Mesendoderm (in vitro differentiated cells): Measurements from ENCODE around the gene SLC25A13.

ENCODE experiments used
- DNase-seq: peaks from one replicate; pipeline ENCODE4 v3.0.0; 2013
- H2AK5ac ChIP-seq: 2 replicates; pipeline ENCODE4 v1.6.1; 2013; ENCODE audit warnings: low read length, inconsistent platforms
- H2BK120ac ChIP-seq: 2 replicates; pipeline ENCODE4 v1.6.1; 2013; ENCODE audit warnings: low read depth, mild to moderate bottlenecking, low read length, moderate library complexity, mixed read lengths
- H2BK15ac ChIP-seq: replicated peaks from 2 replicates; pipeline ENCODE4 v1.6.1; 2013; ENCODE audit warnings: low read depth, mild to moderate bottlenecking, moderate library complexity
- H2BK5ac ChIP-seq: 2 replicates; pipeline ENCODE4 v1.6.1; 2013; ENCODE audit warnings: low read length, inconsistent platforms
- H3K18ac ChIP-seq: 2 replicates; pipeline ENCODE4 v1.6.1; 2013; ENCODE audit warnings: mild to moderate bottlenecking, low read length, mixed read lengths
- H3K23ac ChIP-seq: one replicate; pipeline ENCODE4 v1.6.1; 2013; ENCODE audit warnings: low read length
- H3K27ac ChIP-seq: 2 replicates; pipeline ENCODE4 v1.5.1; 2013; ENCODE audit warnings: low read depth, mild to moderate bottlenecking, inconsistent platforms, low read length, moderate library complexity
- H3K27me3 ChIP-seq: 2 replicates; pipeline ENCODE4 v1.6.1; 2013; ENCODE audit warnings: low read length, control low read depth, mild to moderate bottlenecking, inconsistent platforms; ENCODE audit not compliant: insufficient read depth, poor library complexity
- H3K36me3 ChIP-seq: 2 replicates; pipeline ENCODE4 v1.6.1; 2013; ENCODE audit warnings: low read length, inconsistent platforms; ENCODE audit not compliant: control insufficient read depth, insufficient read depth
- H3K4ac ChIP-seq: one replicate; pipeline ENCODE4 v1.6.1; 2013; ENCODE audit warnings: low read depth, mild to moderate bottlenecking, low read length, moderate library complexity
- H3K4me1 ChIP-seq: 2 replicates; pipeline ENCODE4 v1.6.1; 2013; ENCODE audit warnings: low read depth, low read length, inconsistent platforms; ENCODE audit not compliant: control insufficient read depth
- H3K4me2 ChIP-seq: 2 replicates; pipeline ENCODE4 v1.6.1; 2013; ENCODE audit warnings: low read length
- H3K4me3 ChIP-seq: 2 replicates; pipeline ENCODE4 v1.5.1; 2013; ENCODE audit warnings: mild to moderate bottlenecking, low read length
- H3K56ac ChIP-seq: one replicate; pipeline ENCODE4 v1.6.1; 2013; ENCODE audit warnings: low read length
- H3K79me1 ChIP-seq: 2 replicates; pipeline ENCODE4 v1.6.1; 2013; ENCODE audit warnings: low read length, inconsistent platforms
- H3K79me2 ChIP-seq: 2 replicates; pipeline ENCODE4 v1.6.1; 2013; ENCODE audit warnings: mild to moderate bottlenecking, low read length; ENCODE audit not compliant: control insufficient read depth, insufficient read depth
- H3K9ac ChIP-seq: 2 replicates; pipeline ENCODE4 v1.6.1; 2013; ENCODE audit warnings: low read length, inconsistent platforms
- H4K5ac ChIP-seq: one replicate; pipeline ENCODE4 v1.6.1; 2013; ENCODE audit warnings: low read length
- H4K8ac ChIP-seq: one replicate; pipeline ENCODE4 v1.6.1; 2013; ENCODE audit warnings: low read depth, mild to moderate bottlenecking, control low read depth, low read length, moderate library complexity
- WGBS: extraction: QIAGEN DNeasy Blood & Tissue Kit; methylation state at CpG from one replicate; pipeline ENCODE4 v1.1.7; 2013; ENCODE audit warnings: low lambda C conversion rate, missing lambda C conversion rate; ENCODE audit not compliant: insufficient coverage; ENCODE audit errors: extremely low coverage; 5-methylcytosine and 5-hydroxymethylcytosine counted together

Gene SLC25A13

GRCh38 chr7:96308253-96308949 is 13.5 kb downstream of the SLC25A13 start:
- Histone ChIP-seq H3K4ac (no peak overlapping the region), H3K18ac (no peak overlapping the region), H2BK120ac (no peak overlapping the region), H3K36me3 (no peaks in the 10 kb centered on the region), H3K79me1 (peaks cover 27% of the 10 kb centered on the region), H3K4me1 (peaks cover 8% of the 10 kb centered on the region), H3K4me2 (no peak overlapping the region), H3K79me2 (peaks cover 52% of the 10 kb centered on the region), H3K23ac (no peak overlapping the region), H3K4me3 (no peak overlapping the region), H3K9ac (no peak overlapping the region), H3K56ac (no peak overlapping the region), H3K27me3 (no peaks in the 10 kb centered on the region), H3K27ac (no peak overlapping the region), H4K8ac (no peak overlapping the region), H4K5ac (no peak overlapping the region), H2BK5ac (no peak overlapping the region), H2AK5ac (no peak overlapping the region), H2BK15ac (no peak overlapping the region)
- no CpG with 5 or more reads among the region's 4 CpGs for WGBS
- peak; percentile 86 for DNase-seq

DNA sequence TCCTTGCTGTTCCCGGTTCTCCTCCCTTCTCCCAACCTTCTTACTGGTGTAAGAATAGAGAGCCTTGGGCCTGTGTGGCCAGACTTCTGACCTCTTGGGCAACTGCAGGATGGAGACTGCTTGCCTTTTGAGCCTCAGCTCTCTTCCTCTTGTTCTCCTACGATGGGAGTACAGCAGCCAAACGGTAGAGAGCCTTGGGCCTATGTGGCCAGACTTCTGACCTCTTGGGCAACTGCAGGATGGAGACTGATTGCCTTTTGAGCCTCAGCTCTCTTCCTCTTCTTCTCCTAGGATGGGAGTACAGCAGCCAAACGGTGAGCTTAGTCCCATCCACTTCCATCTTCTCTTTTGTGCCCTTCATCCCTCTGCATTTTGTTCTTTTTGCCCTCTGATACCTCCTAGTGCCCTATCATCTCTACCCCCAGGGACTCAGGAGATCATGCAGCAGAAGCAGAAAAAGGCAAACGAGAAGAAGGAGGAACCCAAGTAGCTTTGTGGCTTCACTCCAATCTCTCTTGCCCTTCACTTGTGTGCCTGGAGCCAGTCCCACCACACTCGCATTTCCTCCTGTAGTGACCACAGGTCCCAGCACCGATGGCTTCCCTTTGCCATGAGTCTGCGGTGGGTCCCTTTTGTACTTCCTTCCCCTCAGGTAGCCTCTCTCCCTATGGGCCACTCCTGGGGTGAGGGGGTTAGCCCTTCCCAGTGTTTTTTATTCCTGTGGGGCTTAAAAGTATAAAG is 15.3 kb downstream of the SLC25A13 start:
- DNase-seq, result no peak
- Histone ChIP-seq H3K79me1 (peaks cover 27% of the 10 kb centered on the region), H2BK120ac (no peak overlapping the region), H4K5ac (no peak overlapping the region), H3K4me2 (no peak overlapping the region), H2BK5ac (no peak overlapping the region), H2AK5ac (no peak overlapping the region), H3K36me3 (no peaks in the 10 kb centered on the region), H2BK15ac (no peak overlapping the region), H3K4ac (peak overlapping the region; percentile 9), H3K27ac (no peak overlapping the region), H3K9ac (no peak overlapping the region), H3K4me1 (peaks cover 7% of the 10 kb centered on the region), H3K27me3 (no peaks in the 10 kb centered on the region), H3K18ac (no peak overlapping the region), H3K56ac (no peak overlapping the region), H3K4me3 (no peak overlapping the region), H3K23ac (no peak overlapping the region), H3K79me2 (peaks cover 49% of the 10 kb centered on the region), H4K8ac (no peak overlapping the region)
- WGBS, result no CpG with 5 or more reads among the region's 8 CpGs

GRCh38 chr7:96305915-96306314 is 16.0 kb downstream of the SLC25A13 start:
- H2BK15ac ChIP-seq, result no peak overlapping the region
- WGBS, result no CpG with 5 or more reads among the region's 2 CpGs
- no peak overlapping the region for H3K56ac ChIP-seq
- no peak overlapping the region for H3K9ac ChIP-seq
- no peak overlapping the region for H2BK120ac ChIP-seq
- H4K5ac ChIP-seq, result no peak overlapping the region
- H3K18ac ChIP-seq, result no peak overlapping the region
- DNase-seq, result no peak
- H3K27me3 ChIP-seq, result no peaks in the 10 kb centered on the region
- peaks cover 7% of the 10 kb centered on the region for H3K4me1 ChIP-seq
- no peak overlapping the region for H2AK5ac ChIP-seq
- H3K4me2 ChIP-seq, result no peak overlapping the region
- no peak overlapping the region for H2BK5ac ChIP-seq
- H3K23ac ChIP-seq, result no peak overlapping the region
- peaks cover 47% of the 10 kb centered on the region for H3K79me2 ChIP-seq
- no peak overlapping the region for H4K8ac ChIP-seq
- peaks cover 25% of the 10 kb centered on the region for H3K79me1 ChIP-seq
- no peak overlapping the region for H3K27ac ChIP-seq
- no peak overlapping the region for H3K4ac ChIP-seq
- H3K36me3 ChIP-seq, result no peaks in the 10 kb centered on the region
- H3K4me3 ChIP-seq, result no peak overlapping the region

- H3K56ac ChIP-seq, result no peak overlapping the region
- H3K9ac ChIP-seq, result no peak overlapping the region
- H4K5ac ChIP-seq, result no peak overlapping the region
- H3K27me3 ChIP-seq, result no peaks in the 10 kb centered on the region
- peaks cover 7% of the 10 kb centered on the region for H3K4me1 ChIP-seq
- H2BK5ac ChIP-seq, result no peak overlapping the region
- no peak overlapping the region for H3K18ac ChIP-seq
- no peak overlapping the region for H3K4me2 ChIP-seq
- H2BK15ac ChIP-seq, result no peak overlapping the region
- no peak overlapping the region for H3K4me3 ChIP-seq
- H2AK5ac ChIP-seq, result no peak overlapping the region
- H2BK120ac ChIP-seq, result no peak overlapping the region
- no peaks in the 10 kb centered on the region for H3K36me3 ChIP-seq
- no peak overlapping the region for H4K8ac ChIP-seq
- peaks cover 47% of the 10 kb centered on the region for H3K79me2 ChIP-seq
- WGBS, result no CpG with 5 or more reads among the region's 3 CpGs
- no peak for DNase-seq
- no peak overlapping the region for H3K23ac ChIP-seq
- no peak overlapping the region for H3K27ac ChIP-seq
- H3K79me1 ChIP-seq, result peaks cover 28% of the 10 kb centered on the region
- H3K4ac ChIP-seq, result no peak overlapping the region
Observed at GRCh38 chr7:96304573-96304972, 17.3 kb downstream of the SLC25A13 start.

DNA sequence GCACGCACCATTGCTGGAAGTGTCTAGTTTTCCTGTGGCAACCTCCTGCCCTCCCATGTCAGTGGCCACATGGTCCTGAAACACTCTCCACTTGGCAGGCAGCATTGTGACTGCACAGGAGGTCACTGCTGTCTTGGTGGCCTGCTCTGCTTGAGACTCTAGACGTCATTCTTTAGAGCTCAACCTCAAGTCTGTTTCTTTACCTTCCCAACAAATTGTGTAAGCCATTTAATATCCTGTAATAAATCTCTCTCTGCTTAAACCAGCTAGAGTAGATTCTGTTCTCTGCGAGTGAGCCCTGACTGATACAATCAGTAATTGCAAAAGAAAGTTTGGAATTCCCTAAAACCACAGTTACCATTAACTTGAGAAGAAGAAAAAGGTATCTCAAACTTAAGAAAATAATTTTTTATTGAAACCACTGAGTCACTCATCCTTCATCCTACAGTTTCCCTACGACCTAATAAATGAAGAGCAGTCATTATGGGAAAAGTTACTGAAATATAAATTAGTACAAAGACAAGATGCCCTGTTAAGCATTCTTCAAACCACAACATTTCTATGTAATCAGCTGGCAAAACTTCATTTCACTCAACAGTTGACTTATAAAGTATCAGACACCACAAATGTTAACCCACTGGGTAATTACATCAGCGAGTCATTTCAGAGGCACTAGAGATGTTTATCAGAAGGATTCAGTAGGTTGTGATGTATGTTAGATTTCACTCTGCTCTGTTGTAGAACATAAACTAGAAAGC is 18.0 kb downstream of the SLC25A13 start:
- Histone ChIP-seq H3K23ac (no peak overlapping the region), H3K56ac (no peak overlapping the region), H3K4me1 (peaks cover 5% of the 10 kb centered on the region), H3K79me2 (peaks cover 41% of the 10 kb centered on the region), H3K36me3 (no peaks in the 10 kb centered on the region), H2BK120ac (no peak overlapping the region), H2BK15ac (no peak overlapping the region), H3K79me1 (peaks cover 21% of the 10 kb centered on the region), H3K9ac (no peak overlapping the region), H3K18ac (no peak overlapping the region), H4K5ac (no peak overlapping the region), H2AK5ac (no peak overlapping the region), H2BK5ac (no peak overlapping the region), H3K27me3 (no peaks in the 10 kb centered on the region), H3K27ac (peak overlapping the region; percentile 30), H3K4me2 (no peak overlapping the region), H3K4ac (no peak overlapping the region), H4K8ac (no peak overlapping the region), H3K4me3 (no peak overlapping the region)
- no peak for DNase-seq
- WGBS, result no CpG with 5 or more reads among the region's 5 CpGs
